Kidney epithelial cell (primary cell): ENCODE measurements around the gene PTGR2. TPM values are rescaled to one million over a fixed set of nuclear protein-coding genes. Genes with fewer than 3 reads are reported as not detected.

Source experiments
- DNase-seq: peaks from one replicate; pipeline ENCODE4 v3.0.0-alpha.2; 2010; ENCODE audit warnings: low read depth
- H3K27me3 ChIP-seq: 2 replicates; pipeline ENCODE4 v1.6.0; 2011; ENCODE audit warnings: low read length; ENCODE audit not compliant: control insufficient read depth, insufficient read depth
- H3K36me3 ChIP-seq: 2 replicates; pipeline ENCODE4 v1.5.1; 2011; ENCODE audit warnings: low read length; ENCODE audit not compliant: control insufficient read depth, insufficient read depth
- H3K4me3 ChIP-seq: 2 replicates; pipeline ENCODE4 v1.5.1; 2011; ENCODE audit warnings: low read depth, mild to moderate bottlenecking, control low read depth, low read length
- CTCF ChIP-seq: IDR thresholded peaks from 2 replicates; pipeline ENCODE4 v1.5.1; 2011; ENCODE audit warnings: mild to moderate bottlenecking, moderate library complexity, low read length, control low read depth, inconsistent platforms; ENCODE audit not compliant: insufficient read depth, poor library complexity, severe bottlenecking
- total RNA-seq: library from RNA; depleted of rRNA; stranded (reverse); fragments of >200 nt; gene quantifications from 2 replicates; pipeline ENCODE4 v1.2.3, GENCODE V29; 2015

PTGR2 gene
- total RNA-seq, 1 donor from 2014 or later, result 5.7 TPM

DNA sequence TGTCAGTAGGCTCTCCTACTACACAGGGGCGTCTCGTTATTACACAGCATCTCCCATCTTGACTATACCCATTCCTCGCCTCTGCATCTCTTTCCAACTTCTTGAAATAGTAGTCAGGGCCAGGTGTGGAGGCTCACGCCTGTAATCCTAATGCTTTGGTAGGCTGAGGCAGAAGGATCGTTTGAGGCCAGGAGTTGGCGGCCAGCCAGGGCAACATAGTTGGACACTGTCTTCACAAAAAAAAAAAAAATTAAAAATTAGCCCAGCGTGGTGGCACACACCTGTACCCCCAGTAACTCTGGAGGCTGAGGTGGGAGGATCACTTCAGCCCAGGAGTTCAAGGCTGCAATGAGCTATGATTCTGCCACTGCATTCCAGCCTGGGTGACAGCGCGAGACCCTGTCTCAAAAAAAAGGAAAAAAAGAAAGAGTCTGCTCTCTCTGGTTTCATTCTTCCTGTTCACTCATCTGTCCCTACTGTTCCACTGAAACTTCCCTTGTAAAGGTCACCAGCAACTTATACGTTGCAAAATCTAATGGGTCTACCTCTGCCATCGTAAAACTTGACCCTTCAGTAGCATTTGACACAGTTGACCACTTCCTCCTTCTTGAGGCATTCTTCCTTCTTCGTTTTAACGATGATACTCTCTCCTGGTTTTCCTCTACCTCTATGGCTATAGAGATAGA, 41.0 kb upstream of the PTGR2 start:
- DNase-seq, result no peak
- TF ChIP-seq CTCF, result no peak
- Histone ChIP-seq H3K27me3 (no peaks in the 10 kb centered on the region), H3K36me3 (no peaks in the 10 kb centered on the region), H3K4me3 (no peak overlapping the region)

DNA sequence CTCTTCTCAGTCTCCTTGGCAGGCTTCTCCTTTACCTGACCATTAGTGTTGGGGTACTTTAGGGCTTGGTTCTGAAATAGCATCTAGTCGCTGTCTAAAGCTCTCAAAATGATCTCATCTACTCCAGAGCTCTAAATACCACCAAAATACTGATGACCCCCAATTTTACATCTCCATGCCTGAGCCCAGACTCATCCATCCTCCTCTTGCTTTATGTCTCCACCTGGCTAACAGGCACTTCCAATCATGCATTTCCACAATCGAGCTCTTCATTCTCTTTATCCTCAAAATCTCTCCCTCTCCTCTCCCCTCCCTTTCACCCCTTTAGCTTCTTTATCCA, 40.5 kb upstream of the PTGR2 start:
- no peak overlapping the region for H3K4me3 ChIP-seq
- no peak for TF ChIP-seq CTCF
- no peaks in the 10 kb centered on the region for H3K27me3 ChIP-seq
- no peak for DNase-seq
- no peaks in the 10 kb centered on the region for H3K36me3 ChIP-seq

DNA sequence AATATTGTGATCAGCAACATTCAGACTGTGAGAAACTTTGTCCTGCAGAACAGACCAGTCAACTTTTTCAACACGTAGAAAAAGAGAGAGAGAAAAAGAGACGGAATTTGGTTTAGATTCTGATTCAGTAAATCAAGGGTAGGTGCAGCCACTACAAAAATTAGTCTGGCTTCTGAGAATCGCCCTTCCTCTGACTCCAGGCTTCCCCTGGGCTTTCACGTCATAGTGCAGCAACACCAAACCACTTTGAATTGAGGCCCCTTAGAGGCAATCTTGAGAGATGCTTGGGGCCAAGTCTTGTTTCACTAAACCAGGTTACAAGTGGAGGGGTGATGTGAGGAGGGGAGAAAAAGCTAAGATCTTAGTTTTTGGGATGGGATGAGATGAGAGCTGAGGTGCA, 37.5 kb upstream of the PTGR2 start:
- DNase-seq, result no peak
- no peak for TF ChIP-seq CTCF
- no peaks in the 10 kb centered on the region for H3K27me3 ChIP-seq
- H3K36me3 ChIP-seq, result no peaks in the 10 kb centered on the region
- no peak overlapping the region for H3K4me3 ChIP-seq

GRCh38 chr14:73815849-73816248, 35.8 kb upstream of the PTGR2 start:
- no peak for DNase-seq
- Histone ChIP-seq H3K4me3 (no peak overlapping the region), H3K27me3 (no peaks in the 10 kb centered on the region), H3K36me3 (no peaks in the 10 kb centered on the region)
- no peak for TF ChIP-seq CTCF

DNA sequence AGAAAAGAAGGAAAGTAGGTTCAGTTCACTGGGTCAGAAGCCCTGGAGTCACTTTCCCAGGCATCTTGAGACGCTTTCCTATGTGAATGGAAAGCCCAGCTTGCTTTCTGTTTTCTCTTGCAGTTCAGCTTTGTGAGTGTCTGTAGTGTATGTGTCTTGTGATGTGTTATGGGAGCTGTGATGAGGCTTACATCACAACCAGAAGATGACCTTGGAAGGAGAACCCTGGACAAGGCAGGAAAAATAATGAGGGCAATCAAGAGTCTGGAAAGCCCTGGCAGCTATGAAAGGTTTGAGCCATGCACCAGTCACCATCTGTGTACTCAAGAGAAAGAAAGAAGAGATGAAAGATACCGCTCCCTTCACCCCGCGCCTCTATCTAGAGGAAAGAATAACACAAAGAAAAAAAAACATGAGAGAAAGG, 35.2 kb upstream of the PTGR2 start:
- Histone ChIP-seq H3K4me3 (no peak overlapping the region), H3K27me3 (no peaks in the 10 kb centered on the region), H3K36me3 (no peaks in the 10 kb centered on the region)
- DNase-seq, result no peak
- no peak for TF ChIP-seq CTCF

DNA sequence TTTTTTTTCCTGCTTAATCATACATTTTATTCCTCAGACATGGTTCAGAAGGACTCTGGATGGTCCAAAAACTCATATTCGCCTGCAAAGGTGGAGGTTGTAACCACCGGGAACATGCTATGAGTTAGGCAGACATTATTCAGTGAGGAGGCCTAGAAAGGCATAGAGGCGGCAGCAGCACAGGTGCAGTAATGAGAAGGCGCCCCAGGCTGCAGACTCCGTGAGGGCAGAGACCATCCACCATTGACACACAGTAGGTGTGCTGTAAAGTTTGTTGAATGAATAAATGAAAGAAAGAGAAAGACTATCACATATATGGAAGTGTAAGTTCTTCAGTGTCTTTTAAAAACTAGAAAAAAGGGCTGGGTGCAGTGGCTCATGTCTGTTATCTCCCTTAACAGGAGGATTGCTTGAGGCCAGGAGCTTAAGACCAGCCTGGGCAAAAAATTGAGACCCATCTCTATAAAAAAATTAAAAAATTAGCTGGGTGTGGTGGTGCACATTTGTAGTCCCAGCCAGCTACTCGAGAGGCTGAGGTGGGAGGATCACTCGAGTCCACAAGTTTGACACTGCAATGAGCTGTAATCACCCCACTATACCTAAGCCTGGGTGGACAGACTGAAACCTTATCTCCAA, 34.5 kb upstream of the PTGR2 start:
- no peak overlapping the region for H3K4me3 ChIP-seq
- H3K27me3 ChIP-seq, result no peaks in the 10 kb centered on the region
- no peak for TF ChIP-seq CTCF
- no peaks in the 10 kb centered on the region for H3K36me3 ChIP-seq
- no peak for DNase-seq
